ENCODE data around the gene UBE2N.

Gene UBE2N

GRCh38 chr12:93407054-93407962 lies 34.4 kb downstream of the UBE2N start:
- 86% methylated on average over 5 of the region's 6 CpGs for WGBS
- Histone ChIP-seq H2BK120ac (ENCODE audit: low read depth, low read length) (no peak overlapping the region), H4K91ac (ENCODE audit: low read length) (no peak overlapping the region), H3K27ac (ENCODE audit: low read length, poor library complexity, severe bottlenecking) (no peak overlapping the region), H3K4me1 (ENCODE audit: control insufficient read depth, insufficient read depth, low read depth, low read length) (no peaks in the 10 kb centered on the region), H3K4me3 (ENCODE audit: insufficient read depth in 1 of 2, low read depth in 1 of 2, low read length in 2 of 2) (no peak overlapping the region), H3K9ac (ENCODE audit: low read length) (no peak overlapping the region), H3K23ac (ENCODE audit: low read length in 2 of 2) (no peak overlapping the region), H4K8ac (ENCODE audit: low read length) (no peak overlapping the region), H3K36me3 (ENCODE audit: control insufficient read depth in 1 of 2, insufficient read depth in 2 of 2, low read depth in 1 of 2, low read length in 2 of 2) (peaks cover 11 to 54% of the 10 kb centered on the region in 2 experiments), H2AFZ (ENCODE audit: low read depth, low read length) (no peak overlapping the region), H2BK12ac (ENCODE audit: low read length in 2 of 2) (no peak overlapping the region), H3K4ac (ENCODE audit: low read depth in 1 of 2, low read length in 2 of 2) (no peak overlapping the region), H3K18ac (ENCODE audit: low read depth in 1 of 2, low read length in 2 of 2) (no peak overlapping the region), H2AK5ac (ENCODE audit: low read length, severe bottlenecking) (peak overlapping the region; percentile 26), H3K4me2 (ENCODE audit: low read length, poor library complexity, severe bottlenecking) (no peak overlapping the region), H2BK15ac (ENCODE audit: low read depth, poor library complexity, severe bottlenecking) (no peak overlapping the region), H3K27me3 (ENCODE audit: control insufficient read depth in 1 of 2, insufficient read depth in 1 of 2, low read length in 2 of 2) (no peaks in the 10 kb centered on the region), H3K14ac (ENCODE audit: low read length in 2 of 2) (no peak overlapping the region), H3K79me1 (replicated peaks; ENCODE audit: low read length, poor library complexity, severe bottlenecking) (peaks cover 16% of the 10 kb centered on the region), H2BK5ac (ENCODE audit: low read depth, low read length, poor library complexity, severe bottlenecking) (no peak overlapping the region), H3K9me3 (ENCODE audit: control insufficient read depth, low read length) (no peaks in the 10 kb centered on the region)
- DNase-seq: no peak

DNA sequence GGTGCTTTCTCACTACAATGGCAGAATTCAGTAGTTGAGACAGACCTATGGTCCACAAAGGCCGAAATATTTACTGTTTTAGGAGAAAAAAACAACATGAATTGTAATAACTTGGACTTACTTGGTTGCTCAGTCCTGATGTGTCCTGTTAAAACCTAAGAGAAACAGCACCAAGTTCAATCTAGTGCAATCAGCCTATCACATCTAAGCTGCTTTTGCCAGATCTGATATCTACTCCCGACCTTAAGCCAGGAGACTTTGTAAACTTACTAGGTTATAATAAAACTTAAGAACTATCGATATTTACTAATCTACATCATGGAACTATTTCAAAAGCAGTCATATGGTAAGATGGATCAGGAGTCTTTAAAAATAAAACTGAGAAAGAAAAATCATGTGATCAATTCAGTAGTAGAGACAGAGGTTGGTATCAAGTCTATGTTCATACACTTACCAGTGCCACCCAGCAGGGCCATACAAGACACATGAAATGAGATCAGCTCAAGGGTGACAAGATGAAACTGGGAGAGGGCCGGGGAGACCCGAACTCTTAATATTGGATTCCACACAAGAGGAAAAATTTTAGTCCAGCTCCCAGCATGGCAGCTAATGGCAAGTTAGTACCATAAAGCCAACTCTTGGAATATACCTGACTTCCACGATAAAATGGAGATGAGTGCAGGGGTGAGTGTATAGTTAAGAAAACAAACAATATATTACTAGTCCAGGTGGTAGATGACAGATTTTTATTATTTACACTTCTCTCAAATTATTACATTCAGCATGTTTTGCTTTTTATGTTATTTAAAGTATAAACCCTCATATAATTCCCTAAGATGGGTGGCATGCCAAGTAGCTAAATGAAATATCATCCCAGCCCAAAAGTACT lies 36.5 kb downstream of the UBE2N start:
- H3K9me3 ChIP-seq (ENCODE audit: control insufficient read depth, low read length): no peaks in the 10 kb centered on the region

GRCh38 chr12:93403988-93404803 lies 37.6 kb downstream of the UBE2N start:
- Histone ChIP-seq H3K4me1 (ENCODE audit: control insufficient read depth, insufficient read depth, low read depth, low read length) (no peaks in the 10 kb centered on the region), H2BK15ac (ENCODE audit: low read depth, poor library complexity, severe bottlenecking) (no peak overlapping the region), H3K9me3 (ENCODE audit: control insufficient read depth, low read length) (no peaks in the 10 kb centered on the region), H3K9ac (ENCODE audit: low read length) (no peak overlapping the region), H2AK5ac (ENCODE audit: low read length, severe bottlenecking) (no peak overlapping the region), H3K27ac (ENCODE audit: low read length, poor library complexity, severe bottlenecking) (no peak overlapping the region), H2BK120ac (ENCODE audit: low read depth, low read length) (no peak overlapping the region), H3K23ac (ENCODE audit: low read length in 2 of 2) (no peak overlapping the region), H2BK5ac (ENCODE audit: low read depth, low read length, poor library complexity, severe bottlenecking) (no peak overlapping the region), H3K79me1 (replicated peaks; ENCODE audit: low read length, poor library complexity, severe bottlenecking) (peaks cover 14% of the 10 kb centered on the region), H2AFZ (ENCODE audit: low read depth, low read length) (no peak overlapping the region), H3K14ac (ENCODE audit: low read length in 2 of 2) (no peak overlapping the region), H4K8ac (ENCODE audit: low read length) (no peak overlapping the region), H3K18ac (ENCODE audit: low read depth in 1 of 2, low read length in 2 of 2) (no peak overlapping the region), H3K4me2 (ENCODE audit: low read length, poor library complexity, severe bottlenecking) (no peak overlapping the region), H3K4ac (ENCODE audit: low read depth in 1 of 2, low read length in 2 of 2) (no peak overlapping the region), H3K27me3 (ENCODE audit: control insufficient read depth in 1 of 2, insufficient read depth in 1 of 2, low read length in 2 of 2) (no peaks in the 10 kb centered on the region), H3K4me3 (ENCODE audit: insufficient read depth in 1 of 2, low read depth in 1 of 2, low read length in 2 of 2) (no peak overlapping the region), H4K91ac (ENCODE audit: low read length) (no peak overlapping the region), H3K36me3 (ENCODE audit: control insufficient read depth in 1 of 2, insufficient read depth in 2 of 2, low read depth in 1 of 2, low read length in 2 of 2) (peaks cover 9 to 50% of the 10 kb centered on the region in 2 experiments), H2BK12ac (ENCODE audit: low read length in 2 of 2) (no peak overlapping the region)
- no peak for DNase-seq
- 89% methylated on average over 2 of the region's 7 CpGs for WGBS

More for the DNA sequence above, 36.5 kb downstream of the UBE2N start:
- Histone ChIP-seq H3K27ac (ENCODE audit: low read length, poor library complexity, severe bottlenecking) (no peak overlapping the region), H2BK120ac (ENCODE audit: low read depth, low read length) (no peak overlapping the region), H3K4ac (ENCODE audit: low read depth in 1 of 2, low read length in 2 of 2) (no peak overlapping the region), H2BK12ac (ENCODE audit: low read length in 2 of 2) (no peak overlapping the region), H4K8ac (ENCODE audit: low read length) (no peak overlapping the region), H3K14ac (ENCODE audit: low read length in 2 of 2) (no peak overlapping the region), H3K27me3 (ENCODE audit: control insufficient read depth in 1 of 2, insufficient read depth in 1 of 2, low read length in 2 of 2) (no peaks in the 10 kb centered on the region), H3K18ac (ENCODE audit: low read depth in 1 of 2, low read length in 2 of 2) (no peak overlapping the region), H2BK5ac (ENCODE audit: low read depth, low read length, poor library complexity, severe bottlenecking) (no peak overlapping the region), H2AFZ (ENCODE audit: low read depth, low read length) (no peak overlapping the region), H4K91ac (ENCODE audit: low read length) (no peak overlapping the region), H3K4me3 (ENCODE audit: insufficient read depth in 1 of 2, low read depth in 1 of 2, low read length in 2 of 2) (no peak overlapping the region), H3K79me1 (replicated peaks; ENCODE audit: low read length, poor library complexity, severe bottlenecking) (peaks cover 14% of the 10 kb centered on the region), H3K23ac (ENCODE audit: low read length in 2 of 2) (no peak overlapping the region), H2AK5ac (ENCODE audit: low read length, severe bottlenecking) (no peak overlapping the region), H3K36me3 (ENCODE audit: control insufficient read depth in 1 of 2, insufficient read depth in 2 of 2, low read depth in 1 of 2, low read length in 2 of 2) (peaks cover 9 to 50% of the 10 kb centered on the region in 2 experiments), H2BK15ac (ENCODE audit: low read depth, poor library complexity, severe bottlenecking) (no peak overlapping the region), H3K4me2 (ENCODE audit: low read length, poor library complexity, severe bottlenecking) (no peak overlapping the region), H3K9ac (ENCODE audit: low read length) (no peak overlapping the region), H3K4me1 (ENCODE audit: control insufficient read depth, insufficient read depth, low read depth, low read length) (no peaks in the 10 kb centered on the region)
- DNase-seq: no peak
- 100% methylated on average over 2 of the region's 6 CpGs for WGBS
